HFFc6 (cell line): Measurements from ENCODE around the gene TNFAIP2. TPM values are rescaled to one million over a fixed set of nuclear protein-coding genes. Genes with fewer than 3 reads are reported as not detected.
"Not testable (repeated sequence)": the region's sequence is repeated elsewhere in the genome, so short reads cannot be mapped to it uniquely, and the experiment has no call there.

ENCODE experiments used
- DNase-seq: peaks from one replicate; pipeline ENCODE4 v3.0.0-alpha.2; 2018
- H3K27ac Mint-ChIP-seq: 2 replicates; pipeline ENCODE4 v1.8.0; 2020; ENCODE audit warnings: mild to moderate bottlenecking, mixed read lengths
- H3K27me3 Mint-ChIP-seq: 2 replicates; pipeline ENCODE4 v1.8.0; 2021; ENCODE audit warnings: mild to moderate bottlenecking, moderate library complexity, mixed read lengths; ENCODE audit not compliant: insufficient read depth
- H3K36me3 Mint-ChIP-seq: 2 replicates; pipeline ENCODE4 v1.8.0; 2021; ENCODE audit warnings: low read depth, mixed read lengths
- H3K4me1 Mint-ChIP-seq: 2 replicates; pipeline ENCODE4 v1.8.0; 2020; ENCODE audit warnings: low read depth, mixed read lengths
- H3K4me3 Mint-ChIP-seq: 2 replicates; pipeline ENCODE4 v1.8.0; 2020; ENCODE audit warnings: mild to moderate bottlenecking, moderate library complexity, mixed read lengths
- H3K9me3 Mint-ChIP-seq: 2 replicates; pipeline ENCODE4 v1.8.0; 2020; ENCODE audit warnings: mild to moderate bottlenecking, mixed read lengths
- CTCF ChIP-seq: fragments of 200-600 bp; sonication (generic); IDR thresholded peaks from 2 replicates; pipeline ENCODE4 v1.5.0; 2021; ENCODE audit warnings: antibody characterized with exemption, mild to moderate bottlenecking
- total RNA-seq, 6 experiments: library from RNA; stranded (reverse); fragmentation: NEBNext Ultra II Directional; extraction: Animal tissue kit (Norgen Biotek cat#: 25700); gene quantifications; 2 replicates in 1 of 6; 3 replicates in 5 of 6; pipeline ENCODE4 v1.2.3, GENCODE V29; 2021

Gene TNFAIP2
- total RNA-seq, 6 experiments from 2014 or later, result 44.7 to 59.6 (median 46.4) TPM

GRCh38 chr14:103118663-103119404 is 4.4 kb upstream of the TNFAIP2 start:
- no peak for DNase-seq
- TF ChIP-seq CTCF, result no peak
- Mint-ChIP-seq H3K9me3 (no peaks in the 10 kb centered on the region), H3K27me3 (peaks cover 1% of the 10 kb centered on the region; the same call in 1 of the 2 replicates), H3K27ac (no peak overlapping the region), H3K4me3 (no peak overlapping the region), H3K4me1 (peaks cover 20% of the 10 kb centered on the region), H3K36me3 (no peaks in the 10 kb centered on the region)

- peaks cover 27% of the 10 kb centered on the region for H3K4me1 Mint-ChIP-seq
- not testable (repeated sequence) for H3K27ac Mint-ChIP-seq, H3K36me3 Mint-ChIP-seq, H3K27me3 Mint-ChIP-seq, DNase-seq, H3K4me3 Mint-ChIP-seq, H3K9me3 Mint-ChIP-seq
These were observed 3.7 kb upstream of the TNFAIP2 start for GRCh38 chr14:103119527-103119926.

GRCh38 chr14:103121121-103121845 is 2.0 kb upstream of the TNFAIP2 start:
- Mint-ChIP-seq H3K4me3 (no peak overlapping the region), H3K27ac (no peak overlapping the region), H3K4me1 (peaks cover 16% of the 10 kb centered on the region), H3K9me3 (no peaks in the 10 kb centered on the region), H3K27me3 (peaks cover 3% of the 10 kb centered on the region), H3K36me3 (no peaks in the 10 kb centered on the region)
- no peak for DNase-seq
- TF ChIP-seq CTCF, result no peak

- Mint-ChIP-seq H3K36me3 (no peaks in the 10 kb centered on the region), H3K4me3 (peak overlapping the region; percentile 43; the same call in 1 of the 2 replicates), H3K27me3 (peaks cover 3% of the 10 kb centered on the region), H3K27ac (no peak overlapping the region), H3K9me3 (no peaks in the 10 kb centered on the region), H3K4me1 (peaks cover 18% of the 10 kb centered on the region)
- TF ChIP-seq CTCF, result no peak
- no peak for DNase-seq
These were observed 1.2 kb upstream of the TNFAIP2 start for GRCh38 chr14:103121846-103122584.

GRCh38 chr14:103122585-103122946 is 695 bp upstream of the TNFAIP2 start:
- no peak for TF ChIP-seq CTCF
- H3K27me3 Mint-ChIP-seq, result peaks cover 3% of the 10 kb centered on the region
- no peak for DNase-seq
- H3K27ac Mint-ChIP-seq, result no peak overlapping the region
- no peaks in the 10 kb centered on the region for H3K9me3 Mint-ChIP-seq
- peaks cover 18% of the 10 kb centered on the region for H3K4me1 Mint-ChIP-seq
- no peaks in the 10 kb centered on the region for H3K36me3 Mint-ChIP-seq
- H3K4me3 Mint-ChIP-seq, result peak overlapping the region; percentile 43; the same call in 1 of the 2 replicates
